ENCODE data around the gene FABP6.

Gene FABP6

DNA sequence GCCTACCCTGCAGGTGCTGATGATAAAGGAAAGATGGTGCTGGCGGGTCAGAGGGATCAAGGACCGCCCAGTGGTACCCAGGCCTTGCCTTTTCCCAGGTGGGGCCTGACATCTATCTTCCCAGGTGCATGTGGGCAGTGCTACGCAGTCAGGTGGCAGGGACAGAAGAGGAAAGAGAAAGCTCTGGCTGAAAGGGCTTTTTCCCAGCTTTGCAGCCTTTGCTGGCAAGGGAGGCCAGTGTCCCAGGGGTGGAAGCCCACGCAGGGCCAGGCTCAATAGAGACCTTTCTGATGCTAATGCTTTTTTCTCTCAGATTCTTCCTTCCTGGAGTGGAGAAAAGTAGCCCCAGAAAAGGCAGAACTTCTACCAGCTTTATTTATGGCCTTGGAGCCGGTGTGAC lies 36.7 kb downstream of the FABP6 start:
- H3K14ac ChIP-seq (ENCODE audit: low read length in 2 of 2) = no peak overlapping the region
- H3K36me3 ChIP-seq (ENCODE audit: control insufficient read depth in 1 of 2, insufficient read depth in 2 of 2, low read depth in 1 of 2, low read length in 2 of 2) = peaks cover 0 to 16% of the 10 kb centered on the region in 2 experiments
- H3K27me3 ChIP-seq (ENCODE audit: control insufficient read depth in 1 of 2, insufficient read depth in 1 of 2, low read length in 2 of 2) = peaks cover 0 to 23% of the 10 kb centered on the region in 2 experiments
- 86% methylated on average over 5 of the region's 5 CpGs for WGBS
- H3K4ac ChIP-seq (ENCODE audit: low read depth in 1 of 2, low read length in 2 of 2) = no peak overlapping the region
- H2BK120ac ChIP-seq (ENCODE audit: low read depth, low read length) = no peak overlapping the region
- no peak overlapping the region for H3K9ac ChIP-seq (ENCODE audit: low read length)
- no peaks in the 10 kb centered on the region for H3K9me3 ChIP-seq (ENCODE audit: control insufficient read depth, low read length)
- H3K4me2 ChIP-seq (ENCODE audit: low read length, poor library complexity, severe bottlenecking) = no peak overlapping the region
- peak overlapping the region in 1 of 2 experiments; percentile 70 for H3K23ac ChIP-seq (ENCODE audit: low read length in 2 of 2)
- H3K27ac ChIP-seq (ENCODE audit: low read length, poor library complexity, severe bottlenecking) = no peak overlapping the region
- peaks cover 17% of the 10 kb centered on the region for H3K4me1 ChIP-seq (ENCODE audit: control insufficient read depth, insufficient read depth, low read depth, low read length)
- no peak overlapping the region for H2AK5ac ChIP-seq (ENCODE audit: low read length, severe bottlenecking)
- H3K79me1 ChIP-seq (replicated peaks; ENCODE audit: low read length, poor library complexity, severe bottlenecking) = peaks cover 13% of the 10 kb centered on the region
- no peak for DNase-seq
- H2BK12ac ChIP-seq (ENCODE audit: low read length in 2 of 2) = no peak overlapping the region
- H3K4me3 ChIP-seq (ENCODE audit: insufficient read depth in 1 of 2, low read depth in 1 of 2, low read length in 2 of 2) = no peak overlapping the region
- no peak overlapping the region for H2BK5ac ChIP-seq (ENCODE audit: low read depth, low read length, poor library complexity, severe bottlenecking)
- H4K91ac ChIP-seq (ENCODE audit: low read length) = no peak overlapping the region
- H2BK15ac ChIP-seq (ENCODE audit: low read depth, poor library complexity, severe bottlenecking) = peak overlapping the region; percentile 88
- H4K8ac ChIP-seq (ENCODE audit: low read length) = no peak overlapping the region
- no peak overlapping the region for H2AFZ ChIP-seq (ENCODE audit: low read depth, low read length)
- H3K18ac ChIP-seq (ENCODE audit: low read depth in 1 of 2, low read length in 2 of 2) = no peak overlapping the region

DNA sequence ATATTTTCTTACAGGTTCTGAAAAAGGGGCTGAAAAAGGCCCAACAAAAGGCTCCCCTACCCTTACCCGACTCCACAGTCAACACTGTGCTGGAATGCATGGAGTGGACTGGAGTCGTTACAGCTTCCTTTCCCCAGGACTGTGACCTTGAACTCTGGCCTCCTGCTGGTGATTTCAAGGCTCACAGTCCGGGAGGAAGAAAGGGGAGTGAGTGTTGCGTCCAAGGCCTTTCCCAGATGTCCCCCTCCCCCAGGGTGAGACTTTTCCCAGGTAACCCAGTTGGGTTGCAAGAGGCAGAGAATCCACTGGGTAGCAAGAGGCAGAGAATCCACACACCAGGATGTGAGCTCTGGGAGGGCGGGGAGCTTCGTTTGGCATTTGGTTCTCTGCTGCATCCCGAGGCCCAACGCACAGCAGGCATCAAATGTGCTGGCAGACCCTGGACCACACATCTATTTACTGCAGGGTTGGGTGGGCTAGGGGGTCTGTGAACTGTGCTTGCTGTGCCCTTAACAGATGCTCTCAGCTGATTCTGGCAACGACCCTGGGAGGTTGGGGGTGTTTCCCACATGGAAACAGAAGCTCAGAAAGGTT lies 37.5 kb downstream of the FABP6 start:
- Histone ChIP-seq H3K4me1 (ENCODE audit: control insufficient read depth, insufficient read depth, low read depth, low read length) (peaks cover 13% of the 10 kb centered on the region), H3K79me1 (replicated peaks; ENCODE audit: low read length, poor library complexity, severe bottlenecking) (peaks cover 14% of the 10 kb centered on the region), H3K36me3 (ENCODE audit: control insufficient read depth in 1 of 2, insufficient read depth in 2 of 2, low read depth in 1 of 2, low read length in 2 of 2) (peaks cover 0 to 16% of the 10 kb centered on the region in 2 experiments), H3K4me2 (ENCODE audit: low read length, poor library complexity, severe bottlenecking) (no peak overlapping the region), H3K14ac (ENCODE audit: low read length in 2 of 2) (no peak overlapping the region), H3K23ac (ENCODE audit: low read length in 2 of 2) (no peak overlapping the region), H2BK12ac (ENCODE audit: low read length in 2 of 2) (peak overlapping the region in 1 of 2 experiments; percentile 49), H4K8ac (ENCODE audit: low read length) (no peak overlapping the region), H2BK120ac (ENCODE audit: low read depth, low read length) (no peak overlapping the region), H3K4ac (ENCODE audit: low read depth in 1 of 2, low read length in 2 of 2) (no peak overlapping the region), H3K9ac (ENCODE audit: low read length) (no peak overlapping the region), H4K91ac (ENCODE audit: low read length) (no peak overlapping the region), H2BK5ac (ENCODE audit: low read depth, low read length, poor library complexity, severe bottlenecking) (no peak overlapping the region), H3K9me3 (ENCODE audit: control insufficient read depth, low read length) (no peaks in the 10 kb centered on the region), H2AK5ac (ENCODE audit: low read length, severe bottlenecking) (no peak overlapping the region), H3K18ac (ENCODE audit: low read depth in 1 of 2, low read length in 2 of 2) (no peak overlapping the region), H2BK15ac (ENCODE audit: low read depth, poor library complexity, severe bottlenecking) (no peak overlapping the region), H2AFZ (ENCODE audit: low read depth, low read length) (no peak overlapping the region), H3K4me3 (ENCODE audit: insufficient read depth in 1 of 2, low read depth in 1 of 2, low read length in 2 of 2) (no peak overlapping the region), H3K27me3 (ENCODE audit: control insufficient read depth in 1 of 2, insufficient read depth in 1 of 2, low read length in 2 of 2) (peaks cover 0 to 16% of the 10 kb centered on the region in 2 experiments), H3K27ac (ENCODE audit: low read length, poor library complexity, severe bottlenecking) (no peak overlapping the region)
- 48% methylated on average over 8 of the region's 9 CpGs for WGBS
- DNase-seq = no peak

DNA sequence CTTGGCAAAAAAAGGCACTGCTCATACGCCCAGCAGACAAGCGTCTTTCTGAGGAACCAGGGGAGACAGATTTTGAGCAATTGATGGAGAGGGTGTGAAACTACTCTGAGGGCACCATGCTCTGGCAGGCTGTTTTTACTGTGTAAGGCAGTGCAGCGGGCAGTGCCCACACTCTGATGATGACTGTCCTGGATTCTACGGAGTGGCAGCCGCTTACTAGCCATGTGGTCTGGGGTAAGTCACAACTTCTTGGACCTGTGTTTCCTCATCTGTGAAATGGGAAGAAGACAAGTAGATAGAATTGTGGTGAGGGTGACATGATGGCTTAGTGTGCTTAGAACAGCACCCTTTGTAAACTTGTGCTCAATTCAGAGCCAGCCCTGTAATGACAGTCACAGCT lies 38.8 kb downstream of the FABP6 start:
- H4K91ac ChIP-seq (ENCODE audit: low read length) = no peak overlapping the region
- H3K18ac ChIP-seq (ENCODE audit: low read depth in 1 of 2, low read length in 2 of 2) = peak overlapping the region in 1 of 2 experiments; percentile 69
- no peaks in the 10 kb centered on the region for H3K9me3 ChIP-seq (ENCODE audit: control insufficient read depth, low read length)

DNA sequence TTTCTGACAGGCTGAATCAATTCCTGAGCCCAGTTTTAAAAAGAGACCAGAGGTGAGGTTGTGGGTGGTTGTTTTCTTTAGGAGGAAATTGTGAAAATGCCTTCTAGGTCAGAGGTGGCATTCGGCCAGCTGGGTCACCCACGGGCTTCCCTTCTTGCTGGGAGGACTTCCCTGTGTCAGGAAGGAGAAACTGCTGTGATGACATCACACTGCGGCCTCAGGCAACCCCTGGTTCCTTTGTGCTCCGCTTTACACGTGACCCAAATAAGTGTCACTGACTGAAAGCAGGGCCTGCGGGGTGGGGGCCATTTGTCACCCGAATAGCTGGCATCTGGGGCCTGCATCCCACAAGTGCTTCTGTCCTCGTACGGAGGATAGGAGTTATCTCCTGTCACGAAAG lies 39.7 kb downstream of the FABP6 start:
- Histone ChIP-seq H3K14ac (ENCODE audit: low read length in 2 of 2) (no peak overlapping the region), H2BK5ac (ENCODE audit: low read depth, low read length, poor library complexity, severe bottlenecking) (no peak overlapping the region), H3K4ac (ENCODE audit: low read depth in 1 of 2, low read length in 2 of 2) (peak overlapping the region in 1 of 2 experiments; percentile 5), H3K4me3 (ENCODE audit: insufficient read depth in 1 of 2, low read depth in 1 of 2, low read length in 2 of 2) (no peak overlapping the region), H3K27me3 (ENCODE audit: control insufficient read depth in 1 of 2, insufficient read depth in 1 of 2, low read length in 2 of 2) (peaks cover 0 to 8% of the 10 kb centered on the region in 2 experiments), H2BK15ac (ENCODE audit: low read depth, poor library complexity, severe bottlenecking) (no peak overlapping the region), H2BK12ac (ENCODE audit: low read length in 2 of 2) (peak overlapping the region; percentile 10 to 81), H3K27ac (ENCODE audit: low read length, poor library complexity, severe bottlenecking) (no peak overlapping the region), H4K8ac (ENCODE audit: low read length) (peak overlapping the region; percentile 54), H4K91ac (ENCODE audit: low read length) (peak overlapping the region; percentile 28), H3K4me1 (ENCODE audit: control insufficient read depth, insufficient read depth, low read depth, low read length) (peaks cover 14% of the 10 kb centered on the region), H3K9me3 (ENCODE audit: control insufficient read depth, low read length) (no peaks in the 10 kb centered on the region), H3K36me3 (ENCODE audit: control insufficient read depth in 1 of 2, insufficient read depth in 2 of 2, low read depth in 1 of 2, low read length in 2 of 2) (peaks cover 0 to 16% of the 10 kb centered on the region in 2 experiments), H3K23ac (ENCODE audit: low read length in 2 of 2) (no peak overlapping the region), H3K4me2 (ENCODE audit: low read length, poor library complexity, severe bottlenecking) (no peak overlapping the region), H2AK5ac (ENCODE audit: low read length, severe bottlenecking) (no peak overlapping the region), H2BK120ac (ENCODE audit: low read depth, low read length) (no peak overlapping the region), H3K79me1 (replicated peaks; ENCODE audit: low read length, poor library complexity, severe bottlenecking) (peaks cover 14% of the 10 kb centered on the region), H3K18ac (ENCODE audit: low read depth in 1 of 2, low read length in 2 of 2) (peak overlapping the region in 1 of 2 experiments; percentile 80), H3K9ac (ENCODE audit: low read length) (no peak overlapping the region), H2AFZ (ENCODE audit: low read depth, low read length) (no peak overlapping the region)
- peak; percentile 89 for DNase-seq
- WGBS = 43% methylated on average over 10 of the region's 10 CpGs

More for the DNA sequence above, 38.8 kb downstream of the FABP6 start:
- Histone ChIP-seq H3K36me3 (ENCODE audit: control insufficient read depth in 1 of 2, insufficient read depth in 2 of 2, low read depth in 1 of 2, low read length in 2 of 2) (peaks cover 0 to 16% of the 10 kb centered on the region in 2 experiments), H3K14ac (ENCODE audit: low read length in 2 of 2) (no peak overlapping the region), H2AFZ (ENCODE audit: low read depth, low read length) (no peak overlapping the region), H2BK120ac (ENCODE audit: low read depth, low read length) (no peak overlapping the region), H4K8ac (ENCODE audit: low read length) (no peak overlapping the region), H2BK5ac (ENCODE audit: low read depth, low read length, poor library complexity, severe bottlenecking) (no peak overlapping the region), H3K27ac (ENCODE audit: low read length, poor library complexity, severe bottlenecking) (no peak overlapping the region), H3K4me1 (ENCODE audit: control insufficient read depth, insufficient read depth, low read depth, low read length) (peaks cover 14% of the 10 kb centered on the region), H2BK12ac (ENCODE audit: low read length in 2 of 2) (no peak overlapping the region), H2BK15ac (ENCODE audit: low read depth, poor library complexity, severe bottlenecking) (no peak overlapping the region), H3K23ac (ENCODE audit: low read length in 2 of 2) (no peak overlapping the region), H3K27me3 (ENCODE audit: control insufficient read depth in 1 of 2, insufficient read depth in 1 of 2, low read length in 2 of 2) (peaks cover 0 to 8% of the 10 kb centered on the region in 2 experiments), H3K79me1 (replicated peaks; ENCODE audit: low read length, poor library complexity, severe bottlenecking) (peaks cover 14% of the 10 kb centered on the region), H3K4me3 (ENCODE audit: insufficient read depth in 1 of 2, low read depth in 1 of 2, low read length in 2 of 2) (no peak overlapping the region), H3K4ac (ENCODE audit: low read depth in 1 of 2, low read length in 2 of 2) (no peak overlapping the region), H2AK5ac (ENCODE audit: low read length, severe bottlenecking) (no peak overlapping the region), H3K4me2 (ENCODE audit: low read length, poor library complexity, severe bottlenecking) (no peak overlapping the region), H3K9ac (ENCODE audit: low read length) (no peak overlapping the region)
- no peak for DNase-seq
- WGBS = 99% methylated on average over 5 of the region's 5 CpGs

Data from mesenchymal stem cell (in vitro differentiated cells and primary cell).